H9 (cell line): ENCODE data around the gene KRTAP5-10. TPM values are rescaled to one million over a fixed set of nuclear protein-coding genes. Genes with fewer than 3 reads are reported as not detected.
"Not testable (repeated sequence)": the region's sequence is repeated elsewhere in the genome, so short reads cannot be mapped to it uniquely, and the experiment has no call there.

Experiments
- DNase-seq: peaks from one replicate; pipeline ENCODE4 v3.0.0-alpha.2; 2017
- H2AFZ ChIP-seq: one replicate; pipeline ENCODE4 v1.6.1; 2013; ENCODE audit warnings: mild to moderate bottlenecking, low read length, control low read depth, moderate library complexity
- H2AK5ac ChIP-seq: 2 replicates; pipeline ENCODE4 v1.6.1; 2013; ENCODE audit warnings: low read length, control low read depth, mixed read lengths; ENCODE audit not compliant: insufficient read length
- H2BK120ac ChIP-seq: one replicate; pipeline ENCODE4 v1.6.1; 2013; ENCODE audit warnings: low read depth, mild to moderate bottlenecking, low read length, control low read depth, inconsistent platforms; ENCODE audit not compliant: poor library complexity, severe bottlenecking
- H2BK12ac ChIP-seq: 2 replicates; pipeline ENCODE4 v1.6.1; 2013; ENCODE audit warnings: low read length, control low read depth, mixed read lengths, low read depth; ENCODE audit not compliant: insufficient read length
- H2BK15ac ChIP-seq: 2 replicates; pipeline ENCODE4 v1.6.1; 2013; ENCODE audit warnings: low read depth, low read length, control low read depth
- H2BK20ac ChIP-seq: one replicate; pipeline ENCODE4 v1.6.1; 2013; ENCODE audit warnings: low read depth, mild to moderate bottlenecking, low read length, control low read depth, inconsistent platforms; ENCODE audit not compliant: poor library complexity, severe bottlenecking
- H2BK5ac ChIP-seq: 2 replicates; pipeline ENCODE4 v1.6.1; 2013; ENCODE audit warnings: low read length, control low read depth, mixed read lengths; ENCODE audit not compliant: insufficient read length
- H3K14ac ChIP-seq: 2 replicates; pipeline ENCODE4 v1.6.1; 2013; ENCODE audit warnings: low read length, control low read depth; ENCODE audit not compliant: insufficient read depth
- H3K18ac ChIP-seq: 2 replicates; pipeline ENCODE4 v1.6.1; 2013; ENCODE audit warnings: low read depth, mild to moderate bottlenecking, mixed read lengths, low read length, control low read depth; ENCODE audit not compliant: insufficient read length
- H3K23ac ChIP-seq: 2 replicates; pipeline ENCODE4 v1.6.1; 2013; ENCODE audit warnings: low read length, control low read depth, mixed read lengths, low read depth; ENCODE audit not compliant: insufficient read length
- H3K23me2 ChIP-seq: 2 replicates; pipeline ENCODE4 v1.6.1; 2013; ENCODE audit warnings: low read depth, mild to moderate bottlenecking, mixed read lengths, low read length, control low read depth; ENCODE audit not compliant: insufficient read length, poor library complexity, severe bottlenecking
- H3K27ac ChIP-seq: 2 replicates; pipeline ENCODE4 v1.5.1; 2013; ENCODE audit warnings: low read length, control low read depth, mixed read lengths, low read depth; ENCODE audit not compliant: insufficient read length
- H3K27me3 ChIP-seq: 2 replicates; pipeline ENCODE4 v1.6.1; 2013; ENCODE audit warnings: low read length, control low read depth, inconsistent platforms; ENCODE audit not compliant: insufficient read depth
- H3K4ac ChIP-seq: 2 replicates; pipeline ENCODE4 v1.6.1; 2013; ENCODE audit warnings: low read depth, mild to moderate bottlenecking, control low read depth, inconsistent platforms, low read length, moderate library complexity
- H3K4me1 ChIP-seq: 2 replicates; pipeline ENCODE4 v1.6.1; 2013; ENCODE audit warnings: low read length, control low read depth, inconsistent platforms; ENCODE audit not compliant: insufficient read depth
- H3K4me2 ChIP-seq: 2 replicates; pipeline ENCODE4 v1.6.1; 2013; ENCODE audit warnings: low read length, control low read depth, mixed read lengths; ENCODE audit not compliant: insufficient read length, insufficient read depth
- H3K56ac ChIP-seq: 2 replicates; pipeline ENCODE4 v1.6.1; 2013; ENCODE audit warnings: low read depth, mild to moderate bottlenecking, mixed read lengths, low read length, control low read depth; ENCODE audit not compliant: insufficient read length
- H3K79me1 ChIP-seq: 2 replicates; pipeline ENCODE4 v1.6.1; 2013; ENCODE audit warnings: low read depth, mild to moderate bottlenecking, moderate library complexity, low read length, control low read depth, inconsistent platforms; ENCODE audit not compliant: insufficient read depth, poor library complexity, severe bottlenecking
- H3K79me2 ChIP-seq: 2 replicates; pipeline ENCODE4 v1.6.1; 2013; ENCODE audit warnings: low read length, control low read depth, inconsistent platforms; ENCODE audit not compliant: insufficient read depth
- H3K9ac ChIP-seq: 2 replicates; pipeline ENCODE4 v1.6.1; 2013; ENCODE audit warnings: low read length, control low read depth, mixed read lengths; ENCODE audit not compliant: insufficient read length; ENCODE audit errors: extremely low read depth
- H3K9me3 ChIP-seq: one replicate; pipeline ENCODE4 v1.6.1; 2013; ENCODE audit warnings: low read depth, low read length, inconsistent platforms; ENCODE audit not compliant: control insufficient read depth
- H3T11ph ChIP-seq: one replicate; pipeline ENCODE4 v1.6.1; 2013; ENCODE audit warnings: mild to moderate bottlenecking, low read length, control low read depth, inconsistent platforms
- H4K20me1 ChIP-seq: one replicate; pipeline ENCODE4 v1.6.1; 2013; ENCODE audit not compliant: control insufficient read depth, insufficient read length, insufficient read depth
- H4K5ac ChIP-seq: 2 replicates; pipeline ENCODE4 v1.6.1; 2013; ENCODE audit warnings: low read depth, mild to moderate bottlenecking, mixed read lengths, low read length, control low read depth; ENCODE audit not compliant: insufficient read length
- H4K8ac ChIP-seq: replicated peaks from 2 replicates; pipeline ENCODE4 v1.6.1; 2013; ENCODE audit warnings: low read length, control low read depth, mixed read lengths, low read depth; ENCODE audit not compliant: insufficient read length
- H4K91ac ChIP-seq: 2 replicates; pipeline ENCODE4 v1.6.1; 2013; ENCODE audit warnings: low read depth, mild to moderate bottlenecking, moderate library complexity, mixed read lengths, low read length, control low read depth; ENCODE audit not compliant: insufficient read length
- H3K27ac Mint-ChIP-seq, 3 experiments: 2 replicates in 2 of 3; 3 replicates in 1 of 3; pipeline ENCODE4 v1.8.0; 2020 to 2021; ENCODE audit warnings: mixed read lengths in 3 of 3, mild to moderate bottlenecking in 1 of 3, moderate library complexity in 1 of 3
- H3K27me3 Mint-ChIP-seq: 2 replicates; pipeline ENCODE4 v1.8.0; 2021; ENCODE audit warnings: low read depth, mild to moderate bottlenecking, moderate library complexity, mixed read lengths
- H3K36me3 Mint-ChIP-seq, 3 experiments: 2 replicates in 2 of 3; 3 replicates in 1 of 3; pipeline ENCODE4 v1.8.0; 2020 to 2021; ENCODE audit warnings: low read depth in 3 of 3, mixed read lengths in 3 of 3; ENCODE audit not compliant: insufficient read depth in 1 of 3
- H3K4me1 Mint-ChIP-seq, 2 experiments: 2 replicates each; pipeline ENCODE4 v1.8.0; 2020; ENCODE audit warnings: mixed read lengths in 2 of 2
- H3K4me3 Mint-ChIP-seq, 2 experiments: 2 replicates in 1 of 2; 3 replicates in 1 of 2; pipeline ENCODE4 v1.8.0; 2020 to 2021; ENCODE audit warnings: mild to moderate bottlenecking in 2 of 2, mixed read lengths in 2 of 2, moderate library complexity in 1 of 2
- H3K9me3 Mint-ChIP-seq, 2 experiments: 2 replicates in 1 of 2; 3 replicates in 1 of 2; pipeline ENCODE4 v1.8.0; 2020; ENCODE audit warnings: mild to moderate bottlenecking in 2 of 2, mixed read lengths in 2 of 2, moderate library complexity in 1 of 2
- WGBS: extraction: QIAGEN DNeasy Blood & Tissue Kit; methylation state at CpG from one replicate; pipeline ENCODE4 v1.1.7; 2013; ENCODE audit warnings: missing lambda C conversion rate, low lambda C conversion rate, mixed read lengths; ENCODE audit not compliant: insufficient read length; ENCODE audit errors: extremely low coverage; 5-methylcytosine and 5-hydroxymethylcytosine counted together
- total RNA-seq: library from RNA; stranded (reverse); gene quantifications from 2 replicates; pipeline ENCODE4 v1.2.1, GENCODE V29; 2021

The KRTAP5-10 gene
- total RNA-seq, 1 experiment from 2014 or later, result not detected

DNA sequence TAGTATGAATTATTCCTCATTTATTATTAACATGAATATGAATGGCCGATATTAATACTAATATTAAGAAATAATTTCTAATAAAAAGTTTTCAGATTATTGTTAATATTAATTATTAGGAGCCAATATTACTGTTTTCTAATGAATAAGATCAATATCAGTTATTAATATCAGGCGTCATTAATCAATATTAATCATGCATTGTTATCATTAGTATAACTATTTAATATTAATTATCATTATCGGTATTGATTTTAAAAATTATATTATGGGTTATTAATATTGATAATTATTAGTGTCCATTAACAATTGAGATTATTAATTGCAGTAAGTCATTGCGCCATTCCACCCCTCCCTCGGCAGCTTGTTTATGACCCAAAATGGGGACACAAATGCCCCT, 20.3 kb downstream of the KRTAP5-10 start:
- H4K5ac ChIP-seq, H3K4me3 Mint-ChIP-seq, H3K27me3 ChIP-seq, H3K9me3 Mint-ChIP-seq, H3K18ac ChIP-seq, H2BK5ac ChIP-seq, H3K4me2 ChIP-seq, H3K79me2 ChIP-seq, H4K91ac ChIP-seq, H3K14ac ChIP-seq, H3K36me3 Mint-ChIP-seq, H3K23ac ChIP-seq, H3K4ac ChIP-seq, H2AFZ ChIP-seq, H4K8ac ChIP-seq, H3T11ph ChIP-seq, H3K9me3 ChIP-seq, H2BK120ac ChIP-seq, DNase-seq, H3K27ac ChIP-seq, H3K27ac Mint-ChIP-seq, H3K4me1 ChIP-seq, H4K20me1 ChIP-seq, H3K23me2 ChIP-seq, H3K9ac ChIP-seq, H2BK20ac ChIP-seq, H2AK5ac ChIP-seq, H2BK12ac ChIP-seq, H2BK15ac ChIP-seq, H3K79me1 ChIP-seq, H3K56ac ChIP-seq: not testable (repeated sequence)
- peaks cover 37% of the 10 kb centered on the region for H3K27me3 Mint-ChIP-seq
- no CpG with 5 or more reads among the region's 5 CpGs for whole genome bisulfite sequencing
- peaks cover 20 to 21% of the 10 kb centered on the region in 2 experiments for H3K4me1 Mint-ChIP-seq

GRCh38 chr11:71588314-71588713, 23.0 kb downstream of the KRTAP5-10 start:
- not testable (repeated sequence) for H3K23me2 ChIP-seq, H3T11ph ChIP-seq, H3K14ac ChIP-seq, H2BK12ac ChIP-seq, H3K27me3 ChIP-seq, H2BK5ac ChIP-seq, H3K9ac ChIP-seq, H2BK120ac ChIP-seq, DNase-seq, H3K4me1 ChIP-seq, H3K23ac ChIP-seq, H3K9me3 ChIP-seq, H4K8ac ChIP-seq, H3K79me2 ChIP-seq, H3K36me3 Mint-ChIP-seq, H3K18ac ChIP-seq, H2AFZ ChIP-seq, H4K91ac ChIP-seq, H2AK5ac ChIP-seq, H3K27ac Mint-ChIP-seq, H3K9me3 Mint-ChIP-seq, H3K56ac ChIP-seq, H3K4me3 Mint-ChIP-seq, H4K20me1 ChIP-seq, H3K4ac ChIP-seq, H3K27ac ChIP-seq, H4K5ac ChIP-seq, H2BK15ac ChIP-seq, H3K79me1 ChIP-seq, H3K4me2 ChIP-seq, H2BK20ac ChIP-seq
- peaks cover 10 to 12% of the 10 kb centered on the region in 2 experiments for H3K4me1 Mint-ChIP-seq
- WGBS, result no CpG with 5 or more reads among the region's 4 CpGs
- peaks cover 16% of the 10 kb centered on the region for H3K27me3 Mint-ChIP-seq
